Transverse colon (tissue), 4 donors: ENCODE data around the gene GGN. TPM values are rescaled to one million over a fixed set of nuclear protein-coding genes. Genes with fewer than 3 reads are reported as not detected.
"Not testable (repeated sequence)": the region's sequence is repeated elsewhere in the genome, so short reads cannot be mapped to it uniquely, and the experiment has no call there.

Experiments used
- DNase-seq: peaks from one replicate; pipeline ENCODE4 v3.0.0-alpha.2; 2019
- H3K27ac ChIP-seq, 4 donors: fragments of 200-600 bp; sonication (generic); 2 replicates each; pipeline ENCODE4 v1.5.1; 2016 to 2018; ENCODE audit warnings: inconsistent platforms in 4 of 4
- H3K27me3 ChIP-seq: fragments of 200-600 bp; sonication (generic); 2 replicates; pipeline ENCODE4 v1.5.1; 2017; ENCODE audit warnings: inconsistent platforms
- H3K36me3 ChIP-seq, 4 donors: fragments of 200-600 bp; sonication (generic); 2 replicates each; pipeline ENCODE4 v1.5.1; 2017 to 2019; ENCODE audit warnings: inconsistent platforms in 4 of 4
- H3K4me1 ChIP-seq, 4 donors: fragments of 200-600 bp; sonication (generic); 2 replicates each; pipeline ENCODE4 v1.5.1; 2017 to 2020; ENCODE audit warnings: inconsistent platforms in 4 of 4
- H3K4me3 ChIP-seq, 4 donors: fragments of 200-600 bp; sonication (generic); 1 replicate in 1 of 4; 2 replicates in 3 of 4; pipeline versions ENCODE4 v1.5.1 to v1.6.1; 2017 to 2019; ENCODE audit warnings: inconsistent platforms in 4 of 4
- H3K9me3 ChIP-seq, 2 donors: fragments of 200-600 bp; sonication (generic); 2 replicates each; pipeline ENCODE4 v1.5.1; 2017 to 2019; ENCODE audit warnings: inconsistent platforms in 2 of 2
- CTCF ChIP-seq, 5 experiments: fragments of 200-600 bp in 3 of 5; fragments of 450-650 bp in 2 of 5; sonication (generic) in 3 of 5; IDR thresholded peaks; 1 replicate in 2 of 5; 2 replicates in 3 of 5; pipeline ENCODE4 v1.5.1; 2016 to 2017; ENCODE audit warnings: antibody characterized with exemption in 5 of 5, inconsistent platforms in 3 of 5, mild to moderate bottlenecking in 2 of 5, moderate library complexity in 1 of 5
- EP300 ChIP-seq: sonication (generic); formaldehyde crosslinking; IDR thresholded peaks from one replicate; pipeline ENCODE4 v1.6.1; 2017; ENCODE audit warnings: antibody characterized with exemption, low read depth
- POLR2A ChIP-seq: fragments of 450-650 bp; IDR thresholded peaks from one replicate; pipeline ENCODE4 v1.6.1; 2016; ENCODE audit warnings: antibody characterized with exemption, mild to moderate bottlenecking, moderate library complexity
- POLR2AphosphoS5 ChIP-seq, 3 donors: sonication (generic); formaldehyde crosslinking; IDR thresholded peaks; one replicate each; pipeline ENCODE4 v1.6.1; 2016; ENCODE audit warnings: antibody characterized with exemption in 3 of 3
- WGBS, 2 donors: methylation state at CpG; one replicate each; pipeline ENCODE4 v1.1.5; 2018; ENCODE audit warnings: low coverage in 1 of 2; 5-methylcytosine and 5-hydroxymethylcytosine counted together
- in situ Hi-C, 4 donors: fragments of 200-750 bp; cut with MboI; loops; one replicate each; pipeline versions ENCODE4 v1.15.0 to v1.15.1; 2017; ENCODE audit warnings: low sequenced_read_pairs in 3 of 4, low pct_ligation_motif_present in 1 of 4, low pct_unique_long_range_greater_than_20kb in 1 of 4
- intact Hi-C: fragments of 100-400 bp; cut with DNase I; formaldehyde crosslinking; loops from one replicate; pipeline ENCODE4 v1.15.1; 2023; ENCODE audit warnings: low total_unique reads
- total RNA-seq, 4 donors: library from RNA; depleted of rRNA; stranded (reverse); fragments of >200 nt; gene quantifications; one replicate each; pipeline ENCODE4 v1.1.0, GENCODE V29; 2016

Gene GGN
- total RNA-seq, 4 donors from 2014 or later: not detected

DNA sequence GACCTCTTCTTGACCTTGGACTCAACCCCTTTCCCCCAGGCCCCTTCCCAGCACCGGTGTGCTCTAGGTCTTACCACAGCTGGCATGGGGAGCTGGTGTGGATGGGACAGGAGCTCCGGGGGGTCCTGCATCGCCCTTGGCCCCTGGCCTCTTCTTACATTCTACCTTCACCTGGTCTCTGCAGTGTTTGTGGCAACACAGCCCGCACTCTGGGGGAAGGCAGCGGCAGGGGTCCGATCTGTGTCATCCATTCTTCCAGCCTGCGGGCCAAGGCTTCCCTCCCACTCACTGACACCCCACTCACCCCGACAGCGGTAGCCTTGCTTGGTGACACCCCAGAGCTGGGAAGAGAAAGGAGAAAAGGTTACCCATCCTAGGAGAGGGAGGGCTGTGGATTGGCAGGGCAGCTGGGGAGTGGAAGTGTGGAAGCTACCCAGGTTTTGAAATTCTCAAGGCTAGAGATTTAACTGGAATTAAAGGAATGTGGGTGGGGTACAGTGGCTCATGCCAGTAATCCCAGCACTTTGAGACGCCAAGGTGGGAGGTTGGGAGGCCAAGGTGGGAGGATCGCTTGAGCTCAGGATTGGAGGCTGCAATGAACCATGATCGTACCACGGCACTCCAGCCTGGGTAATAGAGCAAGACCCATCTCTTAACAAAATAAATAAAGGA lies 23.3 kb upstream of the GGN start:
- WGBS, 2 donors: 88% methylated on average over 13 of the region's 13 CpGs; no CpG with 5 or more reads in 1 of the 2 donors

DNA sequence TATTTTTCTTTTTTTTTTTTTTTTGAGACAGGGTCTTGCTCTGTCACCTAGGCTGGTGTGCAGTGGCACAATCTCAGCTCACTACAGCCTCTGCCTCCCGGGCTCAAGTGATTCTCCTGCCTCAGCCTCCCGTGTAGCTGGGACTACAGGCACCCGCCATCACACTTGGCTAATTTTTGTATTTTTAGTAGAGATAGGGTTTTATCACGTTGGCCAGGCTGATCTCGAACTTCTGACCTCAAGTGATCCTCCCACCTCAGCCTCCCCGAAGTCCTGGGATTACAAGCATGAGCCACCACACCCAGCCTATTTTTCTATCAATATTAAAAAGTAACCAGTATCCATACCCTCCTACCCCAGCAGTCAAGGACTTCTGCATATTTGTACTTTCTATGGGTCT lies 22.6 kb upstream of the GGN start:
- H3K4me3 ChIP-seq, DNase-seq, H3K27ac ChIP-seq, H3K9me3 ChIP-seq, H3K27me3 ChIP-seq, H3K4me1 ChIP-seq, intact Hi-C loops: not testable (repeated sequence)
- WGBS, 2 donors: 60 to 71% methylated on average over 3 to 6 of the region's 6 CpGs
- in situ Hi-C loops: loop anchor here (10.0 to 25.0 kb wide), 4 partner anchors 114 to 552 kb away; partner anchors contain the start of genes MRPS12 (in 2 of the 4), SARS2 (in 2 of the 4), EIF3K (in 1 of the 4) and MAP4K1 (in 1 of the 4)
- peaks cover 0 to 11% (median 4%) of the 10 kb centered on the region in 4 donors for H3K36me3 ChIP-seq

More for the DNA sequence above, 23.3 kb upstream of the GGN start:
- H3K4me1 ChIP-seq: no peaks in the 10 kb centered on the region
- H3K36me3 ChIP-seq: peaks cover 0 to 10% (median 4%) of the 10 kb centered on the region in 4 donors
- TF ChIP-seq CTCF (IDR thresholded peaks at IDR 0.05) (no peak), POLR2AphosphoS5 (IDR thresholded peaks at IDR 0.05) (no peak), EP300 (no peak), POLR2A (no peak)
- no peaks in the 10 kb centered on the region for H3K9me3 ChIP-seq
- no peak overlapping the region for H3K27ac ChIP-seq
- no peak overlapping the region for H3K4me3 ChIP-seq
- intact Hi-C loops (no loop called here), in situ Hi-C loops (loop anchor here (10.0 to 25.0 kb wide), 4 partner anchors 114 to 551 kb away; partner anchors contain the start of genes MRPS12 (in 2 of the 4), SARS2 (in 2 of the 4), EIF3K (in 1 of the 4) and MAP4K1 (in 1 of the 4))
- no peak for DNase-seq
- peaks cover 3% of the 10 kb centered on the region for H3K27me3 ChIP-seq

DNA sequence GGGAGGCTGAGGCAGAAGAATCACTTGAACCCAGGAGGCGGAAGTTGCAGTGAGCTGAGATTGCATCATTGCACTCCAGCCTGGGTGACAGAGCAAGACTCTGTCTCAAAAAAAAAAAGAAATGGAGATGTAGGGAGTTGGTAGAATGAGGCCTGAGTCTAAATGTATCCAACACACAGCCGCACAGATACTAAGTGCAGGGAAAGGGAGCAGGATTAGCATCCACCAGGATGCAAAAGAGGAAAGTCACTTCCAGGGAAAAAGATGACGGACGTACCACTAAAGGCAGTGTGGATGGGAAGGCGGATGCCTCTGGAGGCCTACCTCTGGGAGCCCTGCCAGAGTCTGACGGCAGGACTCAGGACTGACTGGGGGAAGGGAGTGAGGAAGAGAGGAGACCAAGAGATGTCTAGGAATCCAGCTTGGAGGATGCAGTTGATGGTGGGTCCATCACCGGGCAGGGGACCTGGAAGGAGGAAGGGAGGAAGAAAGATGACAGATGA lies 21.8 kb upstream of the GGN start:
- no peak for DNase-seq

DNA sequence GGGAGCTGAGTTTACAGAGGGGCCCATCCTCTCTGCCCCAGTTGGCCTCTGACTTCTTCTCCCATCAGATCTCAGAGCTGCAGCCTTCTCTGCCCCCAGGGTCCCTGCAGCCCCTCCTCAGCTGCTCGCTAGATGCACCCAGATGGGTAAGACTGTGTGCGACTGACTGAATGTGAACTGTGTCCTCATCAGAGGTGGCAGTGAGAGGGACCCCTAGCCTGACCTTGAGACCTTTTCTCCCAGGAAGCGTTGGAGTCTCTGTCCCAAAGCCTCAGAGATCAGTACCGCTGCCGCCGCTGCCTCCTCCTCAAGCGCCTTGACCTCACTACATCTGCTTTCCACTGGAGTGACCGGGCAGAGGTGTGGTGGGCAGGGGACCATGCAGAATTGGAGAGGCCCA lies 17.4 kb upstream of the GGN start:
- DNase-seq: no peak
- in situ Hi-C loops (loop anchor here in 3 of 4 donors (10.0 to 25.0 kb wide), 4 partner anchors 207 to 557 kb away; partner anchors contain the start of genes MRPS12 (in 2 of the 3), SARS2 (in 2 of the 3), EIF3K (in 1 of the 3) and MAP4K1 (in 1 of the 3)), intact Hi-C loops (loop anchor here (10.0 kb wide), 1 partner anchor 230 kb away; no protein-coding TSS in a partner anchor)
- Histone ChIP-seq H3K27me3 (peaks cover 14% of the 10 kb centered on the region), H3K4me3 (no peak overlapping the region), H3K4me1 (peaks cover 0 to 20% (median 7%) of the 10 kb centered on the region in 4 donors), H3K9me3 (no peaks in the 10 kb centered on the region), H3K27ac (no peak overlapping the region), H3K36me3 (peaks cover 0 to 11% (median 4%) of the 10 kb centered on the region in 4 donors)
- no peak for TF ChIP-seq EP300
- TF ChIP-seq POLR2AphosphoS5 (IDR thresholded peaks at IDR 0.05): no peak
- TF ChIP-seq POLR2A: no peak
- TF ChIP-seq CTCF (IDR thresholded peaks at IDR 0.05): no peak
- WGBS, 2 donors: 91% methylated on average over 8 of the region's 8 CpGs; no CpG with 5 or more reads in 1 of the 2 donors

More for the DNA sequence above, 21.8 kb upstream of the GGN start:
- Histone ChIP-seq H3K4me3 (no peak overlapping the region), H3K4me1 (peaks cover 0 to 3% (median 0%) of the 10 kb centered on the region in 4 donors), H3K27ac (no peak overlapping the region), H3K9me3 (no peaks in the 10 kb centered on the region), H3K36me3 (peaks cover 0 to 11% (median 4%) of the 10 kb centered on the region in 4 donors), H3K27me3 (peaks cover 2% of the 10 kb centered on the region)
- intact Hi-C loops (loop anchor here (10.0 kb wide), 1 partner anchor 225 kb away; no protein-coding TSS in a partner anchor), in situ Hi-C loops (loop anchor here (10.0 to 25.0 kb wide), 5 partner anchors 115 to 553 kb away; partner anchors contain the start of genes MRPS12 (in 2 of the 4), SARS2 (in 2 of the 4), EIF3K (in 1 of the 4) and MAP4K1 (in 1 of the 4))
- TF ChIP-seq CTCF (IDR thresholded peaks at IDR 0.05): no peak
- no peak for TF ChIP-seq EP300
- no peak for TF ChIP-seq POLR2AphosphoS5 (IDR thresholded peaks at IDR 0.05)
- no peak for TF ChIP-seq POLR2A
- 52 to 56% methylated on average over 7 of the region's 7 CpGs for WGBS, 2 donors
